Calu3 (cell line): ENCODE results near the gene RTN1. TPM values are rescaled to one million over a fixed set of nuclear protein-coding genes. Genes with fewer than 3 reads are reported as not detected.
"Not testable (repeated sequence)": the region's sequence is repeated elsewhere in the genome, so short reads cannot be mapped to it uniquely, and the experiment has no call there.

Source experiments
- BruUV-seq: library from RNA; stranded (reverse); fragments of 400-500 nt; replicated peaks from 2 replicates; lab custom pipeline; 2021; lab: Mats Ljungman, UMichigan
- CTCF ChIA-PET: fragments of 300-600 bp; sonication (Branson Sonifier 250); formaldehyde crosslinking; loops from one replicate; lab custom pipeline; 2022; ENCODE audit warnings: antibody characterized with exemption; lab: Charles Lee
- DNase-seq: peaks from one replicate; pipeline ENCODE4 v3.0.0; 2022
- H3K27ac Mint-ChIP-seq: one replicate; pipeline ENCODE4 v1.8.0; 2022; ENCODE audit warnings: mixed read lengths; ENCODE audit not compliant: unreplicated experiment
- H3K27me3 Mint-ChIP-seq: one replicate; pipeline ENCODE4 v1.8.0; 2022; ENCODE audit warnings: mixed read lengths; ENCODE audit not compliant: unreplicated experiment
- H3K36me3 Mint-ChIP-seq: one replicate; pipeline ENCODE4 v1.8.0; 2022; ENCODE audit warnings: mild to moderate bottlenecking, moderate library complexity, mixed read lengths; ENCODE audit not compliant: insufficient read depth, unreplicated experiment
- H3K4me1 Mint-ChIP-seq: one replicate; pipeline ENCODE4 v1.8.0; 2022; ENCODE audit warnings: mild to moderate bottlenecking, low read depth, mixed read lengths; ENCODE audit not compliant: unreplicated experiment
- H3K4me3 Mint-ChIP-seq: one replicate; pipeline ENCODE4 v1.8.0; 2022; ENCODE audit warnings: mild to moderate bottlenecking, low read depth, moderate library complexity, mixed read lengths; ENCODE audit not compliant: unreplicated experiment
- H3K9me3 Mint-ChIP-seq: one replicate; pipeline ENCODE4 v1.8.0; 2022; ENCODE audit warnings: low read depth, mixed read lengths; ENCODE audit not compliant: unreplicated experiment
- CTCF ChIP-seq: fragments of 200-600 bp; IDR thresholded peaks from one replicate; pipeline ENCODE4 v1.8.0; 2022; ENCODE audit warnings: antibody characterized with exemption; ENCODE audit not compliant: unreplicated experiment
- intact Hi-C: fragments of 100-400 bp; cut with micrococcal nuclease; formaldehyde crosslinking; loops from one replicate; pipeline ENCODE4 v1.10.0; 2022; ENCODE audit not compliant: unreplicated experiment
- total RNA-seq: library from RNA; stranded (reverse); gene quantifications from 2 replicates; pipeline ENCODE4 v1.2.3, GENCODE V29; 2022

RTN1 gene
- total RNA-seq, 1 experiment from 2014 or later, result not detected

- Mint-ChIP-seq H3K4me1 (no peaks in the 10 kb centered on the region), H3K4me3 (no peak overlapping the region), H3K27ac (no peak overlapping the region), H3K27me3 (peaks cover 20% of the 10 kb centered on the region), H3K36me3 (no peaks in the 10 kb centered on the region), H3K9me3 (peaks cover 5% of the 10 kb centered on the region)
- BruUV-seq, result no TSS peak
- DNase-seq, result no peak
- CTCF ChIA-PET, result no interaction called here
- intact Hi-C loops, result no loop called here
- no peak for TF ChIP-seq CTCF
Measured at GRCh38 chr14:59664741-59665140, 205.8 kb downstream of the RTN1 start.

GRCh38 chr14:59657769-59658168 is 212.8 kb downstream of the RTN1 start:
- no peak overlapping the region for H3K27ac Mint-ChIP-seq
- TF ChIP-seq CTCF, result no peak
- no peak for DNase-seq
- H3K27me3 Mint-ChIP-seq, result peaks cover 21% of the 10 kb centered on the region
- CTCF ChIA-PET, result no interaction called here
- BruUV-seq, result no TSS peak
- no peak overlapping the region for H3K4me3 Mint-ChIP-seq
- no peaks in the 10 kb centered on the region for H3K36me3 Mint-ChIP-seq
- H3K4me1 Mint-ChIP-seq, result no peaks in the 10 kb centered on the region
- intact Hi-C loops, result no loop called here
- peaks cover 5% of the 10 kb centered on the region for H3K9me3 Mint-ChIP-seq

GRCh38 chr14:59656473-59656872 is 214.1 kb downstream of the RTN1 start:
- CTCF ChIA-PET, result no interaction called here
- no peak for TF ChIP-seq CTCF
- H3K36me3 Mint-ChIP-seq, result no peaks in the 10 kb centered on the region
- intact Hi-C loops, result no loop called here
- BruUV-seq, result no TSS peak
- peaks cover 5% of the 10 kb centered on the region for H3K9me3 Mint-ChIP-seq
- no peaks in the 10 kb centered on the region for H3K4me1 Mint-ChIP-seq
- no peak overlapping the region for H3K4me3 Mint-ChIP-seq
- peaks cover 21% of the 10 kb centered on the region for H3K27me3 Mint-ChIP-seq
- no peak for DNase-seq
- no peak overlapping the region for H3K27ac Mint-ChIP-seq

GRCh38 chr14:59654131-59654530 is 216.4 kb downstream of the RTN1 start:
- intact Hi-C loops, H3K4me1 Mint-ChIP-seq, BruUV-seq, H3K9me3 Mint-ChIP-seq, CTCF ChIA-PET, H3K27ac Mint-ChIP-seq, DNase-seq, H3K4me3 Mint-ChIP-seq, H3K27me3 Mint-ChIP-seq, H3K36me3 Mint-ChIP-seq: not testable (repeated sequence)

GRCh38 chr14:59646832-59647231 is 223.7 kb downstream of the RTN1 start:
- H3K27ac Mint-ChIP-seq, BruUV-seq, H3K27me3 Mint-ChIP-seq, H3K36me3 Mint-ChIP-seq, intact Hi-C loops, CTCF ChIA-PET, H3K4me1 Mint-ChIP-seq, H3K4me3 Mint-ChIP-seq, DNase-seq: not testable (repeated sequence)
- H3K9me3 Mint-ChIP-seq, result peaks cover 11% of the 10 kb centered on the region
